ENCODE measurements around the gene MORN2. TPM values are rescaled to one million over a fixed set of nuclear protein-coding genes. Genes with fewer than 3 reads are reported as not detected.
A peak's percentile ranks its signal among the peaks of the same experiment; 100 is the strongest.

Gene MORN2
- 13.1 and 27.2 TPM in 2 replicates for total RNA-seq (2012; rRNA removed)
- polyA plus RNA-seq (2012; rRNA removed): 15.4 and 16.5 TPM in 2 replicates
- 3.1 and 3.8 TPM in 2 replicates for polyA plus RNA-seq (2012; cell fraction: cytosol; rRNA removed)
- polyA plus RNA-seq (2012; cell fraction: nucleus; rRNA removed; ENCODE audit: low replicate concordance): 0.50 and 3.8 TPM in 2 replicates
- Bru-seq, nascent RNA: percentile 45 among the genes with signal in this experiment
- percentile 49 among the genes with signal in this experiment for BruChase-seq, experiment 1, labeled RNA remaining after a 6-hour chase
- percentile 42 among the genes with signal in this experiment for BruChase-seq, experiment 2, labeled RNA remaining after a 2-hour chase
- long read RNA-seq, transcript MORN2-201 (5 exons, 739 nt): major isoform, 5 of 5 reads
- long read RNA-seq, partial matches to known transcripts: 0 of 5 reads
- long read RNA-seq, other reads (novel, unspliced or antisense): 0 of 5 reads

DNA sequence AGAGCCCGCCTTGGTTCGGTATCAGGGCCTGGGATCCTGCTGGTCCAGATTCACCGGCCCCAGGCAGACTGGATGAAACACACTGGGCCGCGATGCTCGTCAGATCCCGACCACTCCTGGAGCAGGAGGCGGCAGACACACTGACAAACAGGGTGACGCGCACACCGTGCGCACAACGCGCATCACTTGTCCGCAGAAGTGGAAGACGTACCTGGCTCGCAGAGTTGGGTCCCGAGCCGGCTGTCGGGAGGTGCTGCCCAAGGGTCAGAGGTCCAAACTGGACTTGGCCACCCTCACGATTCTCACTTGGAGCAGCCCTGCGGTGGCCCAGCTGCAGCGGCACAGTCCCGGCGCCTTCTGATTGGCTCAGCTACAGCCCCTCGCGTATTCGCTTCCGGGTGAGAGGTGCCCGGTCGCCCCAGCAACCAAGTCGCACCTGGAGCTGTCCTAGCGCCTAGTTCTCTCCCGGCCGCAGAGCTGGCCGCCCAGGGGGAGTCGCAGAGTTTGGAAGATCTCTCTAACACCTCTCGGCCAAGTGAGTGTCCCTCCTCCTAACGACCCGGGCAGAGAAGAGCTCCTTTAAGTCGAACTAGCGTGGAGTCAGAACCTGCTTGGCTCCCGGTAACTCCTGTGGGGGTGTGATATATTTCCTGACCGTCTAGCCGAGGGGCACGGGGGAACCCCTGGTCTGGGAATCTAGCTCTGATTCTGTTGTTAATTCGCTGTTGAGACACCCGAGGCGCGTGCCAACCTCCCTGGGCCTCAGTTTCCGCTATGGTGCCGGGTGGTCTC lies at the start of gene MORN2, which contains the start of gene DHX57:
Gene MORN2 (plus strand): TSS at position 401 of the 792 bp plus-strand sequence.
Gene DHX57 (minus strand): TSS at position 359 of the 792 bp plus-strand sequence. CDS start 7,529 bp downstream, outside the sequence.
- H3K4me3 ChIP-seq (ENCODE audit: insufficient read depth, low read depth, low read length): peak within 1 kb of the TSS; percentile 89
- H2AFZ ChIP-seq (replicated peaks; ENCODE audit: low read length, poor library complexity): peak within 1 kb of the TSS; percentile 99
- H3K9ac ChIP-seq (ENCODE audit: low read depth, low read length): peak within 1 kb of the TSS; percentile 80
- no peaks in the 10 kb centered on the region for H3K36me3 ChIP-seq (ENCODE audit: control insufficient read depth, insufficient read depth, low read length)
- peak within 1 kb of the TSS; percentile 93 for H3K4me2 ChIP-seq (ENCODE audit: low read depth, low read length)
- dilution Hi-C loops (cut with HindIII; ENCODE audit: low sequenced_read_pairs, unreplicated experiment) (no loop called here), intact Hi-C loops (cut with micrococcal nuclease) (loop anchor here (10.0 kb wide), 1 partner anchor 119 kb away; no protein-coding TSS in a partner anchor), in situ Hi-C loops (cut with MboI; ENCODE audit: low sequenced_read_pairs) (no loop called here)
- WGBS, 2 experiments (ENCODE audit: extremely low coverage in 2 of 2, insufficient read length in 1 of 2): 0% methylated on average over 25 of the region's 52 CpGs; no CpG with 5 or more reads in 1 of the 2 experiments
- H2BK15ac ChIP-seq (ENCODE audit: low read depth, low read length): no peak within 1 kb of the TSS
- 0 out of 2 replicates have a peak within 1 kb of the TSS, but pooled peaks have one; percentile 17 for H2BK120ac ChIP-seq (ENCODE audit: low read depth, low read length)
- H3K79me1 ChIP-seq (ENCODE audit: low read depth in 1 of 2, low read length in 2 of 2): peaks cover 10 to 30% of the 10 kb centered on the region in 2 experiments; a peak in 3 of 4 replicates
- peak within 1 kb of the TSS; percentile 78 to 94 for H4K8ac ChIP-seq (ENCODE audit: low read depth in 2 of 2, low read length in 2 of 2)
- H4K5ac ChIP-seq (ENCODE audit: low read depth, low read length): peak within 1 kb of the TSS; percentile 93
- ChIA-PET POLR2A (ENCODE audit: unreplicated experiment) (no interaction called here), CTCF (no interaction called here)
- peak; percentile 98 for ATAC-seq (ENCODE audit: low read depth)
- 0 out of 2 replicates have a peak, but pooled peaks cover 3% of the 10 kb centered on the region for H3K9me1 ChIP-seq (ENCODE audit: insufficient read depth, low read length)
- H3K18ac ChIP-seq (ENCODE audit: low read depth, low read length): peak within 1 kb of the TSS; percentile 84
- H2AK5ac ChIP-seq (ENCODE audit: low read depth, low read length): no peak within 1 kb of the TSS
- peak within 1 kb of the TSS; percentile 36; the same call in 1 of the 2 replicates for H3K56ac ChIP-seq (ENCODE audit: extremely low read depth, insufficient read depth, low read length)
- no TSS peak for BruUV-seq (replicated peaks)
- no peaks in the 10 kb centered on the region for H3K4me1 ChIP-seq (ENCODE audit: control insufficient read depth, insufficient read depth, low read length)
- H3K9me3 ChIP-seq (ENCODE audit: control insufficient read depth, insufficient read depth, low read length): no peaks in the 10 kb centered on the region
- H2BK5ac ChIP-seq (ENCODE audit: low read depth, low read length, poor library complexity, severe bottlenecking): peak within 1 kb of the TSS; percentile 63
- no peaks in the 10 kb centered on the region for H4K20me1 ChIP-seq (ENCODE audit: insufficient read depth, low read length)
- no peaks in the 10 kb centered on the region for H3K27me3 ChIP-seq (ENCODE audit: control insufficient read depth, insufficient read depth, low read length)
- H3K27ac ChIP-seq (ENCODE audit: insufficient read depth, low read length): peak within 1 kb of the TSS; percentile 52
- H3K4ac ChIP-seq (ENCODE audit: low read depth, low read length): peak within 1 kb of the TSS; percentile 82
- H4K91ac ChIP-seq (ENCODE audit: insufficient read depth, low read depth, low read length): peak within 1 kb of the TSS; percentile 76; the same call in 1 of the 2 replicates
- peak within 1 kb of the TSS; percentile 91 for H3K23ac ChIP-seq (ENCODE audit: low read depth, low read length)
- H2BK20ac ChIP-seq (ENCODE audit: low read depth, low read length): no peak within 1 kb of the TSS
- peak within 1 kb of the TSS; percentile 89 for H3K14ac ChIP-seq (replicated peaks; ENCODE audit: low read depth, low read length)
- DNase-seq: peak; percentile 74
- H2AK9ac ChIP-seq (replicated peaks; ENCODE audit: low read depth, low read length, poor library complexity): peak within 1 kb of the TSS; percentile 23
- TF ChIP-seq POLR2A (IDR thresholded peaks at IDR 0.05; ENCODE audit: low read depth, low read length): no peak; the same call in 1 of the 2 replicates
- no peak for TF ChIP-seq NFE2L2 (IDR thresholded peaks at IDR 0.05; ENCODE audit: low read depth, low read length)
- no peak for TF ChIP-seq RCOR1 (IDR thresholded peaks at IDR 0.05; ENCODE audit: insufficient replicate concordance, low read length)
- TF ChIP-seq FOS (IDR thresholded peaks at IDR 0.05; ENCODE audit: low read depth, low read length): no peak
- TF ChIP-seq CTCF (conservative IDR thresholded peaks at IDR 0.05; ENCODE audit: low read depth, low read length): no peak
- peak; percentile 73 for TF ChIP-seq MXI1 (IDR thresholded peaks at IDR 0.05; ENCODE audit: borderline replicate concordance, low read depth, low read length)
- TF ChIP-seq CEBPB (IDR thresholded peaks at IDR 0.05; ENCODE audit: low read depth, low read length): no peak
- TF ChIP-seq MAFK (IDR thresholded peaks at IDR 0.05; ENCODE audit: low read depth, low read length): no peak
- TF ChIP-seq CHD1 (IDR thresholded peaks at IDR 0.05; ENCODE audit: low read depth, low read length): no peak
- TF ChIP-seq BHLHE40 (IDR thresholded peaks at IDR 0.05; ENCODE audit: low read depth, low read length): peak; percentile 37
- TF ChIP-seq RFX5 (IDR thresholded peaks at IDR 0.05; ENCODE audit: low read depth, low read length): no peak
- TF ChIP-seq RAD21 (IDR thresholded peaks at IDR 0.05; ENCODE audit: low read length): no peak
- no peak for TF ChIP-seq MAZ (IDR thresholded peaks at IDR 0.05; ENCODE audit: borderline replicate concordance, low read depth, low read length)
- no peak for TF ChIP-seq SMC3 (IDR thresholded peaks at IDR 0.05; ENCODE audit: low read depth, low read length)

Measured in IMR-90 (cell line).